HepG2 (cell line): ENCODE data around the gene MTHFD1L. TPM values are rescaled to one million over a fixed set of nuclear protein-coding genes. Genes with fewer than 3 reads are reported as not detected.

Experiments
- ATAC-seq: fragments of 200-7000 bp; cut with Tn5 transposase; 3 replicates; pipeline ENCODE4 v1.9.1; 2020; ENCODE audit warnings: mild to moderate bottlenecking, moderate library complexity
- BruUV-seq: library from RNA; stranded (reverse); fragments of 400-500 nt; replicated peaks from 2 replicates; lab custom pipeline; 2021; lab: Mats Ljungman, UMichigan
- CTCF ChIA-PET: fragments of 300-600 bp; formaldehyde crosslinking; extraction: SDS; loops from one replicate; lab custom pipeline; 2021; ENCODE audit warnings: low total read pairs, inconsistent platforms, low intra/inter-chr PET ratio; lab: Yijun Ruan, JAX
- POLR2A ChIA-PET: fragments of 350-600 bp; sonication (Branson Sonifier 250); formaldehyde crosslinking; loops from one replicate; lab custom pipeline; 2020; ENCODE audit warnings: antibody characterized with exemption, inconsistent platforms; lab: Yijun Ruan, JAX
- DNase-seq: peaks from one replicate; pipeline ENCODE4 v3.0.0-alpha.2; 2015; ENCODE audit warnings: low spot score
- FAIRE-seq: peaks from 3 replicates; lab custom pipeline; 2011; peaks lifted over from hg19 to GRCh38; lab: Jason Lieb, UNC
- H2AFZ ChIP-seq: one replicate; pipeline ENCODE4 v1.6.1; 2011; ENCODE audit warnings: low read length, inconsistent platforms
- H3K27ac ChIP-seq: fragments of 300-600 bp; 3 replicates; pipeline ENCODE4 v1.8.0; 2011; ENCODE audit warnings: mixed run types, mild to moderate bottlenecking, mixed read lengths, low read length, inconsistent platforms; ENCODE audit not compliant: insufficient read depth; ENCODE audit errors: extremely low read length
- H3K27me3 ChIP-seq, 2 experiments: fragments of 200-600 bp in 1 of 2; 2 replicates in 1 of 2; 3 replicates in 1 of 2; pipeline versions ENCODE4 v1.6.0 to v1.8.0; 2011; ENCODE audit warnings: low read length in 2 of 2, mild to moderate bottlenecking in 2 of 2, moderate library complexity in 2 of 2, inconsistent platforms in 1 of 2; ENCODE audit not compliant: insufficient read depth in 2 of 2, control insufficient read depth in 1 of 2
- H3K36me3 ChIP-seq, 2 experiments: fragments of 200-600 bp in 1 of 2; replicated peaks in 1 of 2; 2 replicates in 1 of 2; 3 replicates in 1 of 2; pipeline versions ENCODE4 v1.5.1 to v1.8.0; 2011; ENCODE audit warnings: low read length in 2 of 2, inconsistent platforms in 1 of 2; ENCODE audit not compliant: insufficient read depth in 2 of 2, control insufficient read depth in 1 of 2
- H3K4me1 ChIP-seq: 2 replicates; pipeline ENCODE4 v1.5.1; 2012; ENCODE audit warnings: low read length, inconsistent platforms; ENCODE audit not compliant: insufficient read depth
- H3K4me2 ChIP-seq: 2 replicates; pipeline ENCODE4 v1.6.0; 2011; ENCODE audit warnings: low read depth, low read length, inconsistent platforms
- H3K4me3 ChIP-seq, 3 experiments: fragments of 200-600 bp in 1 of 3; sonication (generic), shearing (Covaris generic) in 1 of 3; replicated peaks in 1 of 3; 2 replicates each; pipeline ENCODE4 v1.5.1; 2011 to 2016; ENCODE audit warnings: low read length in 3 of 3, inconsistent platforms in 2 of 3, low read depth in 2 of 3, mild to moderate bottlenecking in 2 of 3, control low read depth in 1 of 3, mixed read lengths in 1 of 3; ENCODE audit not compliant: insufficient read depth in 1 of 3
- H3K79me2 ChIP-seq: one replicate; pipeline ENCODE4 v1.6.1; 2011; ENCODE audit warnings: low read length, inconsistent platforms; ENCODE audit not compliant: insufficient read depth
- H3K9ac ChIP-seq: 2 replicates; pipeline ENCODE4 v1.6.0; 2011; ENCODE audit warnings: mild to moderate bottlenecking, low read depth, low read length, inconsistent platforms; ENCODE audit not compliant: insufficient read depth
- H3K9me3 ChIP-seq: 2 replicates; pipeline ENCODE4 v1.5.1; 2012; ENCODE audit warnings: mild to moderate bottlenecking, low read length
- H4K20me1 ChIP-seq: 2 replicates; pipeline ENCODE4 v1.6.0; 2011; ENCODE audit warnings: inconsistent platforms, mild to moderate bottlenecking, low read length, moderate library complexity; ENCODE audit not compliant: insufficient read depth
- FOXA1 ChIP-seq, 2 experiments: fragments of 450-650 bp in 1 of 2; sonication (generic) in 1 of 2; formaldehyde crosslinking in 1 of 2; IDR thresholded peaks; 2 replicates each; pipeline versions ENCODE4 v1.4.0 to v1.6.1; 2016 to 2020; ENCODE audit warnings: missing genetic modification reagents in 1 of 2
- GZF1 ChIP-seq: sonication (generic); formaldehyde crosslinking; IDR thresholded peaks from 2 replicates; pipeline ENCODE4 v1.5.1; 2020; ENCODE audit warnings: mild to moderate bottlenecking, missing genetic modification reagents
- ISX ChIP-seq: sonication (generic); formaldehyde crosslinking; conservative IDR thresholded peaks from 2 replicates; pipeline ENCODE4 v1.5.0; 2020; ENCODE audit warnings: missing genetic modification reagents
- MTA3 ChIP-seq: sonication (generic); formaldehyde crosslinking; IDR thresholded peaks from 2 replicates; pipeline ENCODE4 v1.4.0; 2020; ENCODE audit warnings: missing genetic modification reagents
- MYNN ChIP-seq: sonication (generic); formaldehyde crosslinking; IDR thresholded peaks from 2 replicates; pipeline ENCODE4 v1.4.0; 2020; ENCODE audit warnings: mild to moderate bottlenecking, low read depth, missing genetic modification reagents
- NAIF1 ChIP-seq: sonication (generic); formaldehyde crosslinking; IDR thresholded peaks from 2 replicates; pipeline ENCODE4 v1.5.0; 2020; ENCODE audit warnings: mild to moderate bottlenecking, missing genetic modification reagents, borderline replicate concordance
- NFYC ChIP-seq: IDR thresholded peaks from 2 replicates; pipeline ENCODE4 v1.6.1; 2016; ENCODE audit warnings: missing genetic modification reagents, missing compliant biosample characterization
- POLR2A ChIP-seq, 2 experiments: IDR thresholded peaks; 2 replicates each; pipeline ENCODE4 v1.6.1; 2011; ENCODE audit warnings: low read depth in 2 of 2, low read length in 2 of 2, mild to moderate bottlenecking in 1 of 2, moderate library complexity in 1 of 2; ENCODE audit not compliant: insufficient read depth in 1 of 2
- RBFOX2 ChIP-seq: fragments of 200-400 bp; formaldehyde crosslinking; IDR thresholded peaks from 2 replicates; pipeline ENCODE4 v1.6.1; 2017; ENCODE audit warnings: low read depth, mild to moderate bottlenecking, low read length
- YEATS2 ChIP-seq: sonication (generic); formaldehyde crosslinking; IDR thresholded peaks from 2 replicates; pipeline ENCODE4 v1.4.0; 2020; ENCODE audit warnings: missing genetic modification reagents, borderline replicate concordance
- ZNF563 ChIP-seq: sonication (generic); formaldehyde crosslinking; IDR thresholded peaks from 2 replicates; pipeline ENCODE4 v1.8.0; 2022; ENCODE audit warnings: mild to moderate bottlenecking, moderate library complexity, missing genetic modification reagents
- ZNF564 ChIP-seq: sonication (generic); formaldehyde crosslinking; IDR thresholded peaks from 2 replicates; pipeline ENCODE4 v1.8.1; 2023; ENCODE audit warnings: mild to moderate bottlenecking, missing genetic modification reagents
- WGBS: methylation state at CpG from one replicate; pipeline ENCODE4 v1.1.6; 2017; ENCODE audit warnings: low lambda C conversion rate; 5-methylcytosine and 5-hydroxymethylcytosine counted together
- in situ Hi-C: cut with HindIII; loops from 2 replicates; pipeline ENCODE4 v1.10.0; 2017; ENCODE audit warnings: low pct_unique_long_range_greater_than_20kb; ENCODE audit not compliant: extremely low pct_ligation_motif_present
- intact Hi-C: fragments of 100-400 bp; cut with micrococcal nuclease; formaldehyde crosslinking; loops from one replicate; pipeline ENCODE4 v1.10.0; 2022; ENCODE audit not compliant: unreplicated experiment
- polyA plus RNA-seq, 8 experiments: library from polyadenylated mRNA; depleted of rRNA in 3 of 8; stranded (reverse) in 7 of 8; unstranded in 1 of 8; fragments of >200 nt; fragmentation: Illumina TruSeq in 4 of 8; extraction: Trizol in 4 of 8; gene quantifications; 2 replicates each; pipeline versions ENCODE4 v1.2.1 to v1.2.3, GENCODE V29; 2011 to 2016; ENCODE audit warnings: low read depth in 4 of 8, missing spikeins in 1 of 8, mixed read lengths in 1 of 8; ENCODE audit not compliant: insufficient read depth in 1 of 8
- total RNA-seq, 5 experiments: library from RNA; depleted of rRNA; stranded (reverse); fragments of >200 nt; fragmentation: Illumina TruSeq; extraction: Trizol; gene quantifications; 2 replicates each; pipeline ENCODE4 v1.2.3, GENCODE V29; 2016; ENCODE audit warnings: low read depth in 1 of 5
- TF ChIP-seq, protein P1 (sequence below): sonication (generic); formaldehyde crosslinking; IDR thresholded peaks from 2 replicates; pipeline ENCODE4 v1.4.0; 2020; ENCODE audit warnings: missing genetic modification reagents
- TF ChIP-seq, protein P2 (sequence below): sonication (generic); formaldehyde crosslinking; IDR thresholded peaks from 2 replicates; pipeline ENCODE4 v1.4.0; 2020; ENCODE audit warnings: mild to moderate bottlenecking, missing genetic modification reagents
- TF ChIP-seq, protein P3 (sequence below): sonication (generic); formaldehyde crosslinking; IDR thresholded peaks from 2 replicates; pipeline ENCODE4 v1.4.0; 2020; ENCODE audit warnings: missing genetic modification reagents
- TF ChIP-seq, protein P4 (sequence below): sonication (generic); formaldehyde crosslinking; IDR thresholded peaks from 2 replicates; pipeline ENCODE4 v1.8.1; 2023; ENCODE audit warnings: missing genetic modification reagents, mild to moderate bottlenecking, borderline replicate concordance

MTHFD1L gene
- total and polyA plus RNA-seq, 2 of the 13 experiments (the other 11 are each of a cell fraction or from before 2014, with no cell fraction given), result 24.0 to 39.6 TPM

DNA sequence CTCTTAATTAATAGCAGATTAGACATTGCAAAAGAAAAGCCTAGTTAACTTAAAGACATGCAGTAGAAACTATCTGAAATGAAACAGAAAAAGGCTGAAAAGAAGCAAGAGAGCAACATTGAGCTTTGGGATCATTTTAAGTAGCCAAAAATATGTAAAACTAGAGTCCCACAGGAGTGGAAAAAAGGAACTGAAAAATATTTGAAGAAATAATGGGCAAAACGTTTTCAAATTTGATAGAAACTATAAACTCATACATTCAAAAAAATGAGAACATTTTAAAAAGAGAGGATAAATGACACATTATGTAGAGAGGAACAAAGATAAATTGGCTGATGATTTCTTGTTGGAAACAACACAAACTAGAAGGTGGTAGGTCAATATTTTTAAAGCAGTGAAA, 208.2 kb downstream of the MTHFD1L start:
- ChIA-PET POLR2A (no interaction called here), CTCF (no interaction called here)
- Histone ChIP-seq H3K4me3 (no peak overlapping the region), H3K4me2 (no peak overlapping the region), H4K20me1 (no peaks in the 10 kb centered on the region), H3K4me1 (peaks cover 37% of the 10 kb centered on the region), H3K27ac (no peak overlapping the region), H3K36me3 (peaks cover 0 to 4% of the 10 kb centered on the region in 2 experiments; a peak in 1 of 5 replicates), H3K27me3 (no peaks in the 10 kb centered on the region), H3K79me2 (no peaks in the 10 kb centered on the region), H2AFZ (no peak overlapping the region), H3K9ac (no peak overlapping the region), H3K9me3 (no peaks in the 10 kb centered on the region)
- no peak for FAIRE-seq
- intact Hi-C loops, result no loop called here
- no peak for DNase-seq
- WGBS, result 13% methylated on average over 1 of the region's 1 CpG
- ATAC-seq, result no peak
- BruUV-seq, result no TSS peak
- in situ Hi-C loops, result no loop called here
- TF ChIP-seq FOXA1 (IDR thresholded peaks at IDR 0.05) (no peak), FOXA1 (CRISPR knock-in tag; IDR thresholded peaks at IDR 0.05) (no peak), POLR2A (IDR thresholded peaks at IDR 0.05; ENCODE audit: insufficient read depth in 1 of 2, low read depth in 2 of 2, low read length in 2 of 2) (no peak), ISX (CRISPR knock-in tag) (no peak), RBFOX2 (no peak), ZNF564 (CRISPR knock-in tag) (no peak), MYNN (CRISPR knock-in tag) (no peak), GZF1 (no peak), NFYC (no peak), NAIF1 (no peak), MTA3 (CRISPR knock-in tag) (no peak), ZNF563 (no peak), YEATS2 (no peak)
- TF ChIP-seq, protein P1, sequence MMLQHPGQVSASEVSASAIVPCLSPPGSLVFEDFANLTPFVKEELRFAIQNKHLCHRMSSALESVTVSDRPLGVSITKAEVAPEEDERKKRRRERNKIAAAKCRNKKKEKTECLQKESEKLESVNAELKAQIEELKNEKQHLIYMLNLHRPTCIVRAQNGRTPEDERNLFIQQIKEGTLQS (CRISPR knock-in tag), result no peak
- TF ChIP-seq, protein P2, sequence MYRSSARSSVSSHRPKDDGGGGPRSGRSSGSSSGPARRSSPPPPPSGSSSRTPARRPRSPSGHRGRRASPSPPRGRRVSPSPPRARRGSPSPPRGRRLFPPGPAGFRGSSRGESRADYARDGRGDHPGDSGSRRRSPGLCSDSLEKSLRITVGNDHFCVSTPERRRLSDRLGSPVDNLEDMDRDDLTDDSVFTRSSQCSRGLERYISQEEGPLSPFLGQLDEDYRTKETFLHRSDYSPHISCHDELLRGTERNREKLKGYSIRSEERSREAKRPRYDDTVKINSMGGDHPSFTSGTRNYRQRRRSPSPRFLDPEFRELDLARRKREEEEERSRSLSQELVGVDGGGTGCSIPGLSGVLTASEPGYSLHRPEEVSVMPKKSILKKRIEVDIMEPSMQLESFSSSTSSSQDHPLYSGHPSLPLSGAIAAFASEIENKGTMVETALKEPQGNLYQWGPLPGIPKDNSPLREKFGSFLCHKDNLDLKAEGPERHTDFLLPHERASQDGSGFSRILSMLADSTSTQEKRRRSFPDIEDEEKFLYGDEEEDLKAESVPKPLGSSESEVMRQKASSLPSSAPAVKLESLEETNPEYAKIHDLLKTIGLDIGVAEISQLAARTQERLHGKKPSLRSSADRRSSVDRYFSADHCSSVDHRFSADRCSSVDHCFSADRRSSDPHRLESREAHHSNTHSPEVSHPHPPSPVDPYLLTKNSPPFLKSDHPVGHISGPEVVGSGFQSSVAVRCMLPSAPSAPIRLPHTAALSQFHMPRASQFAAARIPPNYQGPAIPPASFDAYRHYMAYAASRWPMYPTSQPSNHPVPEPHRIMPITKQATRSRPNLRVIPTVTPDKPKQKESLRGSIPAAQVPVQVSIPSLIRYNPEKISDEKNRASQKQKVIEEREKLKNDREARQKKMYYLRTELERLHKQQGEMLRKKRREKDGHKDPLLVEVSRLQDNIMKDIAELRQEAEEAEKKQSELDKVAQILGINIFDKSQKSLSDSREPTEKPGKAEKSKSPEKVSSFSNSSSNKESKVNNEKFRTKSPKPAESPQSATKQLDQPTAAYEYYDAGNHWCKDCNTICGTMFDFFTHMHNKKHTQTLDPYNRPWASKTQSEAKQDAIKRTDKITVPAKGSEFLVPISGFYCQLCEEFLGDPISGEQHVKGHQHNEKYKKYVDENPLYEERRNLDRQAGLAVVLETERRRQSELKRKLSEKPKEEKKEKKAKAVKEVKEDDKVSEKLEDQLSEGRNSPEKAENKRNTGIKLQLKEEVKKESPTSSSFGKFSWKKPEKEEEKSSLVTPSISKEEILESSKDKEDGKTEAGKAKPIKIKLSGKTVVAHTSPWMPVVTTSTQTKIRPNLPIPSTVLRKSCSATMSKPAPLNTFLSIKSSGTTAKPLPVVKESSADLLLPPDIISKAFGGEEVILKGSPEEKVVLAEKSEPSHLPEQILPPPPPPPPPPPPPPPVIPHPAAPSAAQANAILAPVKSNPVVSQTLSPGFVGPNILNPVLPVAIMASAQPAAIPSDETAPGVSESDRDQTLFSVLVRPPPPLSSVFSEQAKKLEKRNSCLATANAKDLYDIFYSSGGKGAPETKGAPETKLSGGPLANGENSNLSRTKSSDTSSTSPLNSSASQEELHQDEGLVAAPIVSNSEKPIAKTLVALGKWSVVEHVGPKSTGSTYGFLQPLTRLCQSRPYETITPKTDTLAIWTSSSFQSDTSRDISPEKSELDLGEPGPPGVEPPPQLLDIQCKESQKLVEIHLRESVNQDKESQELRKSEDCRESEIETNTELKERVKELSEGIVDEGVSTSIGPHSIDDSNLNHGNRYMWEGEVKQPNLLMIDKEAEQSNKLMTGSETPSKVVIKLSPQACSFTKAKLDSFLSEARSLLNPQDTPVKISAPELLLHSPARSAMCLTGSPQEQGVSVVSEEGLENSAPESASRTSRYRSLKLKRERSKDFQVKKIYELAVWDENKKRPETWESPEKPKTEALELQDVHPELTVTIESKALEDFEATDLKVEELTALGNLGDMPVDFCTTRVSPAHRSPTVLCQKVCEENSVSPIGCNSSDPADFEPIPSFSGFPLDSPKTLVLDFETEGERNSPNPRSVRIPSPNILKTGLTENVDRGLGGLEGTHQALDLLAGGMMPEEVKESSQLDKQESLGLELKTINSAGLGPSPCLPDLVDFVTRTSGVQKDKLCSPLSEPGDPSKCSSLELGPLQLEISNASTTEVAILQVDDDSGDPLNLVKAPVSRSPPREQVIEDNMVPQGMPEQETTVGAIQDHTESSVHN (CRISPR knock-in tag), result no peak
- TF ChIP-seq, protein P3, sequence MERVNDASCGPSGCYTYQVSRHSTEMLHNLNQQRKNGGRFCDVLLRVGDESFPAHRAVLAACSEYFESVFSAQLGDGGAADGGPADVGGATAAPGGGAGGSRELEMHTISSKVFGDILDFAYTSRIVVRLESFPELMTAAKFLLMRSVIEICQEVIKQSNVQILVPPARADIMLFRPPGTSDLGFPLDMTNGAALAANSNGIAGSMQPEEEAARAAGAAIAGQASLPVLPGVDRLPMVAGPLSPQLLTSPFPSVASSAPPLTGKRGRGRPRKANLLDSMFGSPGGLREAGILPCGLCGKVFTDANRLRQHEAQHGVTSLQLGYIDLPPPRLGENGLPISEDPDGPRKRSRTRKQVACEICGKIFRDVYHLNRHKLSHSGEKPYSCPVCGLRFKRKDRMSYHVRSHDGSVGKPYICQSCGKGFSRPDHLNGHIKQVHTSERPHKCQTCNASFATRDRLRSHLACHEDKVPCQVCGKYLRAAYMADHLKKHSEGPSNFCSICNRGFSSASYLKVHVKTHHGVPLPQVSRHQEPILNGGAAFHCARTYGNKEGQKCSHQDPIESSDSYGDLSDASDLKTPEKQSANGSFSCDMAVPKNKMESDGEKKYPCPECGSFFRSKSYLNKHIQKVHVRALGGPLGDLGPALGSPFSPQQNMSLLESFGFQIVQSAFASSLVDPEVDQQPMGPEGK (CRISPR knock-in tag), result no peak
- TF ChIP-seq, protein P4, sequence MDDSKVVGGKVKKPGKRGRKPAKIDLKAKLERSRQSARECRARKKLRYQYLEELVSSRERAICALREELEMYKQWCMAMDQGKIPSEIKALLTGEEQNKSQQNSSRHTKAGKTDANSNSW (CRISPR knock-in tag), result no peak
